T-helper 2 cell treated with Interferon-gamma antibody and Interleukin-4, amounts not matched to agents 100 ng/mL and 5 ng/mL, for 36 hours (primary cell): Measurements from ENCODE around the gene ARHGAP45. TPM values are rescaled to one million over a fixed set of nuclear protein-coding genes. Genes with fewer than 3 reads are reported as not detected.

Experiments
- intact Hi-C: fragments of 100-400 bp; cut with micrococcal nuclease; formaldehyde crosslinking; loops from one replicate; pipeline ENCODE4 v1.15.1; 2023
- total RNA-seq: library from RNA; stranded (reverse); gene quantifications from 2 replicates; pipeline ENCODE4 v1.2.3, GENCODE V29; 2022

Gene ARHGAP45
- total RNA-seq, 1 donor from 2014 or later: 407 TPM

- intact Hi-C loops: no loop called here
Measured at GRCh38 chr19:1053176-1054101, 13.5 kb upstream of the ARHGAP45 start.

- intact Hi-C loops: no loop called here
Measured at GRCh38 chr19:1054102-1055027, 12.6 kb upstream of the ARHGAP45 start.

- intact Hi-C loops: no loop called here
Measured at GRCh38 chr19:1055028-1055425, 11.9 kb upstream of the ARHGAP45 start.

- intact Hi-C loops: no loop called here
Measured at GRCh38 chr19:1055886-1056620, 10.9 kb upstream of the ARHGAP45 start.

- intact Hi-C loops: no loop called here
Measured at GRCh38 chr19:1057176-1057855, 9.7 kb upstream of the ARHGAP45 start.

GRCh38 chr19:1058112-1058511 lies 8.9 kb upstream of the ARHGAP45 start:
- intact Hi-C loops: no loop called here

- intact Hi-C loops: no loop called here
Measured at GRCh38 chr19:1060689-1061088, 6.3 kb upstream of the ARHGAP45 start.

- intact Hi-C loops: no loop called here
Measured at GRCh38 chr19:1061987-1062386, 5.0 kb upstream of the ARHGAP45 start.

GRCh38 chr19:1062387-1063029 lies 4.5 kb upstream of the ARHGAP45 start:
- intact Hi-C loops: no loop called here

- intact Hi-C loops: no loop called here
Measured at GRCh38 chr19:1063030-1063908, 3.7 kb upstream of the ARHGAP45 start.

- intact Hi-C loops: no loop called here
Measured at GRCh38 chr19:1063909-1064660, 2.9 kb upstream of the ARHGAP45 start.

- intact Hi-C loops: no loop called here
Measured at GRCh38 chr19:1064661-1065605, 2.0 kb upstream of the ARHGAP45 start.

GRCh38 chr19:1065606-1066109 lies 1.3 kb upstream of the ARHGAP45 start:
- intact Hi-C loops: no loop called here

GRCh38 chr19:1066251-1066747 lies 668 bp upstream of the ARHGAP45 start:
- intact Hi-C loops: no loop called here

GRCh38 chr19:1067341-1067957 lies 482 bp downstream of the ARHGAP45 start:
- intact Hi-C loops: no loop called here
